GM19463 (cell line): ENCODE measurements around the gene FHIT.
A peak's percentile ranks its signal among the peaks of the same experiment; 100 is the strongest.

Source experiments
- ATAC-seq: cut with Tn5 transposase; IDR thresholded peaks from one replicate; pipeline ENCODE4 v1.9.1; 2021; ENCODE audit warnings: mild to moderate bottlenecking, moderate library complexity; ENCODE audit not compliant: unreplicated experiment

Gene FHIT

GRCh38 chr3:59992578-59992977 is 1258.7 kb downstream of the FHIT start:
- no peak for ATAC-seq

GRCh38 chr3:59990915-59991314 is 1260.3 kb downstream of the FHIT start:
- ATAC-seq = no peak

DNA sequence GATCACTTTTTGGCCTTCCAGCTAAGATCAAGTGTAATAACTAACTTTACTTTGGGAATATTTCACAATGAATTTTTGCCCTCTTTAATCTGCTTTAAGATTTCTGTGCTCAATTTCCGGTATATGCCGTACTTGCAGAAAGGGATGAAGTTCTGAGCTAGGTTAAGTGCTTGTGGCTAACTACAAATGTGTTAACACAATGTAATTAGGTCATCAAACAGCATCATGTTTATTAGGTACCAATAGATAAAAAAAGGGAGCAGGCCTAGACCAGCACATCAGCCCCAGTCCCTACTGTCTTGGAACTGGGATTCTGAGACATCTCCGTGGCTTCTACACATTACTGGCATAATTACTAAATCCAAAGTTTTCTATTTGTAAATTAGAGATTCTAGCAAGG is 1268.7 kb downstream of the FHIT start:
- no peak for ATAC-seq

- no peak for ATAC-seq
Measured at GRCh38 chr3:59981377-59981776, 1269.9 kb downstream of the FHIT start.

DNA sequence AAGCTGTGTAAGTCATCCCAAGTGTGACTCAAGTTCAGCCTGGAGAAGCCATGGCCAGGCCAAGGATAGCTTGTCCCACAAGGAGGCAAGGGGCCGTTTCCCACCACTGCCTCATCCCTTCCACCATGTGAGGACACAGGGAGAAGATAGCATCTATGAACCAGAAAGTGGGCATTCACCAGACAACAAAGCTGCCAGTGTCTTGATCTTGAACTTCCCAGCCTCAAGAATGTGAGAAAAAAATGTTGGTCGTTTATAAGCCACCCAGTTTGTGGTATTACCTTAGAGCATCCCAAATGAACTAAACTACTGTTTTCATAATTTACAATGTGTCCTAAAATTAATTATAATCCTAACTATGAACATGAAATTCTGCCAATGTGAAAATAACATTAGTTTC is 1270.7 kb downstream of the FHIT start:
- ATAC-seq = no peak

DNA sequence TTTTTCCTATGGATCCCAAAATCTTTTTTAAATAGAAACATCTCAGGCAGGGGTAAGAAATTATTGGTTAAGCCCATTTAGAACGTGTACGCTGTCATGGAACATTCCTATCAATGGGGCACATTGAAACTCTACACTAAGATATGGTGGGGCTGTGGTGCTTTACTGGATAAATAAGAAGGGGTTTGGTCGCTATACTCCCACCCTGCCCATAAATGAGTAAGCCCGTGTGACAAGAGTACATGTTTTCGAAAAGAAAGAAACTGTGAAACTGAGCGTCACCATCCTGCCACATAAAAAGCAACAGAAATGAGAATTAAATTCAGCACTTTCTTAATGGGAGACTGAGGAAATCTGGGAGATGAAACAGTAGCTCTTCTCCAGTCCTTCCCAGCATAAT is 1271.7 kb downstream of the FHIT start:
- no peak for ATAC-seq

DNA sequence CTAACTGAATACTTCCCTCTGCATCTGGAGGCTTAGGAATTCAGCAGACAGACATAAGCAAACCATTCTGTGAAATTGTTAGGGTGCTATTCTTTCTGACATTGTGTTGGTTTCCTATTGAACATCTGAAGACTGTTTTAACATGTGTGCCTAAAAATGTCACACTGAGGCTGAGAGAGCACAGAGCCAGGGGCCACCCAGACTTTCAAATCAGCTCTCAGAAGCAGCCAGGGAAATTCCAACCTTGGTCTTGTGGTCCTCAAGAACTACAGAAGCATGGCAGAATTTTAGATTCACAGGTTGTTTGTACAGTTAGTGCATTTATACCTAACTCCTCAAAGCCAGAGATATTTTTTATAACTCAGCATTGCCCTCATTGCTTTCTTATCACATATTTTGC is 1272.3 kb downstream of the FHIT start:
- peak; percentile 97 for ATAC-seq

DNA sequence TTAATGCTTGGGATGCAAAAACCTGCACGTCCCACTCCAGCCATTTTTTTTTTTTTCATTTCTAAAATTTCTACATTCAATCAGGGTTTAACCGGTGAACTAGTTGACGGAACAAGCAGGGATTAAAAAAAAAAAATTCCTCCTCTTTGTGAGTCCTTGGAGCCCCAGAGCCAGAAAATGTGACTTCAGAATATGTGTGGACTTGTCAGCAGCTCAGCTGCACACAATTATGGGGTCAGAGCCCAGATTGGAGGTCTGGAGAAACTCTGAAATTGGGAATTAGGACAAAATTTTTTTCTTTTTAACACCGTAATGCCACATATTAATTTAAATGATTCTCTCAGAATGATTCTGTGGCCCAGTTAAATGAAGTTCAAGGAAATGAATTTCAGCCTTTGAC is 1280.5 kb downstream of the FHIT start:
- ATAC-seq = no peak

DNA sequence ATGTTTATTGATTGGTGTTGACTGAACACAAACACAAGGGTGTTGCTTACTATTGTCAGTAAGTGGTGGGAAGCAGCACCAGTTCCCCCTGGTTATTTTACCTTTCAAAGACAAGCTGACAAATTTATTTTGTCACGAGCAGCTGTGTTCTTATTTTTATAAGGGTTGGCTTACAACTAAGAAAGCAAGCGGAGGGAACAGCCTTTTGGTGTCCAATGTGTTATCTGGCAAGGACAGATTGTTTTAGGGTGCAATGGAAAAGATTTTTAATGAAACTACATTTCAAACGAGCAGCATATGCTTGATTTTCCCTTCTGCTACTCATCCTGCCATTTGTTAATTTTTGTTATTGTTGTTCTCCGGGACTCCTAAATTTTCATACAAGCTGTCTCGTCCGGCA is 1280.9 kb downstream of the FHIT start:
- no peak for ATAC-seq

GRCh38 chr3:59968513-59969045 is 1282.7 kb downstream of the FHIT start:
- ATAC-seq = no peak

- no peak for ATAC-seq
Measured at GRCh38 chr3:59963676-59964075, 1287.6 kb downstream of the FHIT start.

DNA sequence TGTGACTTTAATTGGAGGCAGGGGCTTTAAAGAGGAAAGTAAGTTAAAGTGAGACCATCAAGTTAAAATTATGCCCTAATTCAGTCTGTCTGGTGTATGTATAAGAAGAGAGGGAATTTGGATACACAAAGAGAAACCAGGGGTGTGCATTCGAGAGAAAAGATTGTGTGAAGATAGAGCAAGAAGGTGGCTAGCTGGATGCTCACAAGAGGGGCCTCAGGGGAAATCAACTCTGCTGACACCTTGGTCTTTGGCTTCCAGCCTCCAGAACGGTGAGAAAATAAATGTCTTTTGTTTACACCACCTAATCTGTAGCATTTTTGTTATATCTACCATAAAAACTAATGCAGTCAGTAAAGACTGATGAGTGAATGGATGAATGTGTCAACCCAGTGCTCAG is 1294.1 kb downstream of the FHIT start:
- no peak for ATAC-seq

DNA sequence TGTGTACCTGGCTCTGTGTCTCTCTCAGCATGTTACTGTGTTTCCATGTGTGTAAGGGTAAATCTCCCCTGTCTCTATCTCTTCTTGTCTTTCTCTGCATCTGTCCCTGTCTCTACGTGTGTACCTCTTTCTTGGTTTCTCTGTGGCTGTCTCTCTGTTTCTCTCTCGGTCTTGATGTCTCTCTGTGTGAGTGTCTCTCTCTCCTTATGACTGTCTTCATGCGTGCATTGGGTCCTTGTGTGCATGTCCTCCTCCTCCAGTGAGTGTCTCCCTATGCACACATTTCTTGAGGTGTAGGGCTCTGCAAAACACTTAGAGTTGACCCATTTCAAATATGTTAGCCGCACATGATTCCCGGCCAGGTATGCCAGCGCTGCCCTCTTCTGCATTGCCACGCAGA is 1298.1 kb downstream of the FHIT start:
- no peak for ATAC-seq

GRCh38 chr3:59949311-59949710 is 1301.9 kb downstream of the FHIT start:
- no peak for ATAC-seq

GRCh38 chr3:59946401-59946800 is 1304.9 kb downstream of the FHIT start:
- no peak for ATAC-seq

DNA sequence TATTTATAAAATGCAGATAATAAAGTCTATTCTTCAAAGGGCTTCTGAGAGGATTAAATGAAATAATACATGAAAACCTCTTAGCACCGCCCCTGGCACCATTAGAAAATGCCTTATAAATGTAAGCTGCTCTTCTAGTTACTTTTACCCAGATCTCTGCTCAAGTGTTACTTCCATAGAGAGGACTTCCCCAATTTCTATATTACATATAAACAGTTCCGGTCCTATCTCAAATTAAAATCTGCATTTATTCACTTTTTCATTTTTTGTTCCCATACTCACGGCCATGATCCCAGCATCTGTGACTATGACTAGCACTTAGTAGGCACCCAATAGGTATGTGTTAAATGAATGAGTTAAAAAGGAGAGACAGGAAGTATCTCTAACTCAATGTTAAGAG is 1310.5 kb downstream of the FHIT start:
- no peak for ATAC-seq

- no peak for ATAC-seq
Measured at GRCh38 chr3:59939826-59940426, 1311.3 kb downstream of the FHIT start.

DNA sequence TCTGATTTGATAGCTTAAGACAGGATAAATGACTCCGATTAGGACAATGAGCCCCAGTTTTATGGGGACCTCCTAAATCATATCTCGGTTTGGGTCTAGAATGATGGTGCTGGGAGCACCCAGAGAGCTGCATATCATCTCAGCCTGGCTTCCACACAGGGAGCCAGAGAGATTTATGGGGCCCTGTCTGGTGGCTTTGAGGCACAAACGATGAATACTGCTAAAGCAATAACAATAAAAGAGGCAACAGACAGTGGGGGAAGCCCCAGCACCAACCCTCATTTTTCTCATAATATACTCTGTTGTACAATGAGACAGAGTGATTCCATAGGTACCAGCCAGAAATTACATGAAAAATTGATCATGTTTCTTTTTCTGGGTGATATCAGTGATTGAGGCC is 1312.4 kb downstream of the FHIT start:
- no peak for ATAC-seq

GRCh38 chr3:59937201-59937600 is 1314.1 kb downstream of the FHIT start:
- no peak for ATAC-seq

DNA sequence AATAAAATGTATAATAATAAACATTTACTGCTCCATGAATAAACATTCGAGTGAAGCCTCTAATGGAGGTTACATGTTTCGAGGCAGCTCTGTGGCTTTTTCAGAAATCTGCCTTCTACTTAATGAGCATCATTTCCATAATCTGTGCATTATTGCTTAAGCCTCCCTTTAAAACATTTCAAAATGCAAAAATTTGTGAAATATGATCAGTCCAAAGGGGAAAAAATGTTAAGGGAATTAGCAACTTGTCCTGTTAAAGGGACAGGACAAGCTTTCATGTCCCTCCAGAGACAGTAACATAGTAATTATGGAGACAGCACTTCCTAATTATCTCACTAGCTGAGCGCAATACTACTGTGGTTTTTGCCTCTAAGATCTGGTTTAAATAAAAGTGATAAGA is 1314.8 kb downstream of the FHIT start:
- no peak for ATAC-seq

GRCh38 chr3:59935025-59935424 is 1316.2 kb downstream of the FHIT start:
- ATAC-seq = peak; percentile 98

- ATAC-seq = peak; percentile 11
Measured at GRCh38 chr3:59934560-59934959, 1316.7 kb downstream of the FHIT start.

DNA sequence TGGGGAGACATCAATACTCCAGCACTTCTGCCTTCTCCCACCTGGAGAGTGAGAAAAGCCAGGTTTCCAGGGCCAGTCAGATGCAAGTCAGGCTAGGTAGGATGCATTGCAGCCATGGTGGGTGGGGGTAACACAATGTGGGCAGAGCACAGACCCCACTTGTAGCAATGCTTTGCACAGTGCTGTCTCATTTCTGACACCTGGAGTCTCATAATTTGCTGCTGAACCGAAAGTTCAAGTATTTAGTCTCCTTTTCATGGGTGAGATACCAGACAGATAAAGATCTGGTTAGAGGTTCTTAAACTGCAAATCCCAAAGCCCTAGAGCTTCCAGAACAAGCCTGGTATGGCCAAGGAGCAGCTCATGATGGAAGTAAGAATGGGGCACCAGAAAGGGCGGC is 1321.1 kb downstream of the FHIT start:
- no peak for ATAC-seq
